Loucy (cell line): ENCODE measurements around the gene GBA3.

ENCODE experiments used
- H2AFZ ChIP-seq: fragments of 200-600 bp; sonication (generic); 2 replicates; pipeline ENCODE4 v1.6.0; 2016; ENCODE audit warnings: antibody characterized with exemption, mild to moderate bottlenecking, low read length, moderate library complexity
- H3F3A ChIP-seq: fragments of 200-600 bp; 2 replicates; pipeline ENCODE4 v1.6.0; 2016; ENCODE audit warnings: antibody characterized with exemption, low read depth, mild to moderate bottlenecking
- H3K27me3 ChIP-seq: fragments of 200-600 bp; sonication (generic); 2 replicates; pipeline ENCODE4 v1.6.1; 2014; ENCODE audit warnings: low read length, mild to moderate bottlenecking; ENCODE audit not compliant: insufficient read depth, poor library complexity, severe bottlenecking
- H3K36me3 ChIP-seq: fragments of 200-600 bp; sonication (generic); 2 replicates; pipeline ENCODE4 v1.6.1; 2016; ENCODE audit warnings: low read length; ENCODE audit not compliant: insufficient read depth
- H3K4me1 ChIP-seq: fragments of 200-600 bp; sonication (generic); 2 replicates; pipeline ENCODE4 v1.5.1; 2014; ENCODE audit warnings: low read length, mild to moderate bottlenecking; ENCODE audit not compliant: insufficient read depth, poor library complexity, severe bottlenecking
- H3K4me2 ChIP-seq: fragments of 200-600 bp; sonication (generic); 2 replicates; pipeline ENCODE4 v1.6.0; 2014; ENCODE audit warnings: antibody characterized with exemption, low read length, low read depth, mild to moderate bottlenecking; ENCODE audit not compliant: poor library complexity, severe bottlenecking
- H3K4me3 ChIP-seq: fragments of 200-600 bp; sonication (generic); 2 replicates; pipeline ENCODE4 v1.5.1; 2014; ENCODE audit warnings: low read length, mild to moderate bottlenecking, mixed read lengths; ENCODE audit not compliant: poor library complexity, severe bottlenecking
- H3K79me2 ChIP-seq: fragments of 200-600 bp; sonication (generic); 2 replicates; pipeline ENCODE4 v1.6.1; 2014; ENCODE audit warnings: low read length; ENCODE audit not compliant: insufficient read depth
- H3K9ac ChIP-seq: fragments of 200-600 bp; sonication (generic); 2 replicates; pipeline ENCODE4 v1.6.0; 2014; ENCODE audit warnings: mild to moderate bottlenecking, low read depth, low read length, moderate library complexity; ENCODE audit not compliant: poor library complexity, severe bottlenecking
- H3K9me2 ChIP-seq: fragments of 200-600 bp; sonication (generic); replicated peaks from 2 replicates; pipeline ENCODE4 v1.6.1; 2016; ENCODE audit warnings: low read depth, low read length, mixed read lengths
- H3K9me3 ChIP-seq: fragments of 200-600 bp; sonication (generic); 2 replicates; pipeline ENCODE4 v1.6.1; 2014; ENCODE audit warnings: mild to moderate bottlenecking, antibody characterized with exemption, low read length, low read depth; ENCODE audit not compliant: insufficient read depth
- H4K20me1 ChIP-seq: fragments of 200-600 bp; sonication (generic); 2 replicates; pipeline ENCODE4 v1.6.0; 2014; ENCODE audit warnings: antibody characterized with exemption, low read length, mild to moderate bottlenecking; ENCODE audit not compliant: insufficient read depth, poor library complexity, severe bottlenecking
- EZH2phosphoT487 ChIP-seq: fragments of 200-600 bp; IDR thresholded peaks from 2 replicates; pipeline ENCODE4 v1.6.1; 2018; ENCODE audit warnings: antibody characterized with exemption, mild to moderate bottlenecking, moderate library complexity, borderline replicate concordance
- TF ChIP-seq, protein P1 (sequence below): fragments of 200-600 bp; sonication (generic); conservative IDR thresholded peaks from 2 replicates; pipeline ENCODE4 v1.5.1; 2014; ENCODE audit warnings: mild to moderate bottlenecking, antibody characterized with exemption, low read length

Gene GBA3

DNA sequence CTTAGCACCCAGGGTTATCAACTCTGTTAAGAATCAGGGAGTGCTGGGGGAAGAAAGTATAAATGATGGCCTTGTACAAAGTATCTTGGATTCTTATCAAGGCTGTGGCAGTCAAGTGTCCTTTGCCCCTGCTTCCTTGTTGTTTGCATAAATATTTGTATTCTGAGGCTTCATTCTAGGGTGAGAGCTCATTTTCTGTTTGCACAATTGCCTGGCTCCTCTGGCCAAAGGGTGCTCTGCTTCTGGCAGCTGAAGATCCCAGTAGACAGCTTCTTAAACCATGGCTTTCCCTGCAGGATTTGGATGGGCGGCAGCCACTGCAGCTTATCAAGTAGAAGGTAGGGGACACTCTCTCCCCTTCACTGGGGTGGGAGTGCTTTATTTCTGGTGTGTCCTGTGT, at the start of gene GBA3:
GBA3 (plus strand) TSS at position 202 of the 400 bp plus-strand sequence.
- H3K36me3 ChIP-seq = no peaks in the 10 kb centered on the region
- no peaks in the 10 kb centered on the region for H3F3A ChIP-seq
- H3K4me2 ChIP-seq = no peak within 1 kb of the TSS
- H2AFZ ChIP-seq = no peak within 1 kb of the TSS
- no peak within 1 kb of the TSS for H3K9ac ChIP-seq
- no peaks in the 10 kb centered on the region for H3K79me2 ChIP-seq
- H3K27me3 ChIP-seq = no peaks in the 10 kb centered on the region
- H3K9me2 ChIP-seq = no peaks in the 10 kb centered on the region
- H4K20me1 ChIP-seq = no peaks in the 10 kb centered on the region
- H3K4me3 ChIP-seq = no peak within 1 kb of the TSS
- TF ChIP-seq EZH2phosphoT487 = no peak
- TF ChIP-seq, protein P1, sequence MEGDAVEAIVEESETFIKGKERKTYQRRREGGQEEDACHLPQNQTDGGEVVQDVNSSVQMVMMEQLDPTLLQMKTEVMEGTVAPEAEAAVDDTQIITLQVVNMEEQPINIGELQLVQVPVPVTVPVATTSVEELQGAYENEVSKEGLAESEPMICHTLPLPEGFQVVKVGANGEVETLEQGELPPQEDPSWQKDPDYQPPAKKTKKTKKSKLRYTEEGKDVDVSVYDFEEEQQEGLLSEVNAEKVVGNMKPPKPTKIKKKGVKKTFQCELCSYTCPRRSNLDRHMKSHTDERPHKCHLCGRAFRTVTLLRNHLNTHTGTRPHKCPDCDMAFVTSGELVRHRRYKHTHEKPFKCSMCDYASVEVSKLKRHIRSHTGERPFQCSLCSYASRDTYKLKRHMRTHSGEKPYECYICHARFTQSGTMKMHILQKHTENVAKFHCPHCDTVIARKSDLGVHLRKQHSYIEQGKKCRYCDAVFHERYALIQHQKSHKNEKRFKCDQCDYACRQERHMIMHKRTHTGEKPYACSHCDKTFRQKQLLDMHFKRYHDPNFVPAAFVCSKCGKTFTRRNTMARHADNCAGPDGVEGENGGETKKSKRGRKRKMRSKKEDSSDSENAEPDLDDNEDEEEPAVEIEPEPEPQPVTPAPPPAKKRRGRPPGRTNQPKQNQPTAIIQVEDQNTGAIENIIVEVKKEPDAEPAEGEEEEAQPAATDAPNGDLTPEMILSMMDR = 0 out of 2 replicates have a peak, but pooled peaks have one; percentile 14
- H3K4me1 ChIP-seq = peaks cover 3% of the 10 kb centered on the region
- no peaks in the 10 kb centered on the region for H3K9me3 ChIP-seq

DNA sequence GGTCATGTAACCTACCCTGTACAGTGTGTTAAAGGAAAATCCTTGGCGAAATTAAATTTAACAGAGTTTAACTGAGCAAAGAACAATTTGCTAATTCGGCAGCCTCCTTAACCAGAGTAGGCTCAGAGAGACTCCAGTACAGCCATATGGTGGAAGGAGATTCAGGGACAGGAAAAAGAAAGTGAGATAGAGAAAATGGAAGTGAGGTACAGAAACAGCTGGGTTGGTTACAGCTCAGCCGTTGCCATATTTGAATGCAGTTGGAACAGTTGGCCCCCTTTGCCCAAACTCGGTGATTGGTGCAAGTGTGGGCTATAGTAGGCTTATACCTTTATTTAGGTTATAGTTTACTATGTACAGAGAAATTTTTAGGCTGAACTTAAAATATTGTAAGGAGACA, 48.8 kb upstream of the GBA3 start:
- no peak overlapping the region for H2AFZ ChIP-seq
- no peak for TF ChIP-seq EZH2phosphoT487
- TF ChIP-seq, protein P1 = no peak
- no peak overlapping the region for H3K4me2 ChIP-seq
- no peaks in the 10 kb centered on the region for H4K20me1 ChIP-seq
- peaks cover 5% of the 10 kb centered on the region for H3K4me1 ChIP-seq
- no peak overlapping the region for H3K9ac ChIP-seq
- H3K4me3 ChIP-seq = no peak overlapping the region
- H3K9me3 ChIP-seq = no peaks in the 10 kb centered on the region; the same call in 1 of the 2 replicates
- H3F3A ChIP-seq = no peaks in the 10 kb centered on the region
- no peaks in the 10 kb centered on the region for H3K79me2 ChIP-seq
- no peaks in the 10 kb centered on the region for H3K27me3 ChIP-seq
- H3K9me2 ChIP-seq = no peaks in the 10 kb centered on the region
- H3K36me3 ChIP-seq = no peaks in the 10 kb centered on the region

DNA sequence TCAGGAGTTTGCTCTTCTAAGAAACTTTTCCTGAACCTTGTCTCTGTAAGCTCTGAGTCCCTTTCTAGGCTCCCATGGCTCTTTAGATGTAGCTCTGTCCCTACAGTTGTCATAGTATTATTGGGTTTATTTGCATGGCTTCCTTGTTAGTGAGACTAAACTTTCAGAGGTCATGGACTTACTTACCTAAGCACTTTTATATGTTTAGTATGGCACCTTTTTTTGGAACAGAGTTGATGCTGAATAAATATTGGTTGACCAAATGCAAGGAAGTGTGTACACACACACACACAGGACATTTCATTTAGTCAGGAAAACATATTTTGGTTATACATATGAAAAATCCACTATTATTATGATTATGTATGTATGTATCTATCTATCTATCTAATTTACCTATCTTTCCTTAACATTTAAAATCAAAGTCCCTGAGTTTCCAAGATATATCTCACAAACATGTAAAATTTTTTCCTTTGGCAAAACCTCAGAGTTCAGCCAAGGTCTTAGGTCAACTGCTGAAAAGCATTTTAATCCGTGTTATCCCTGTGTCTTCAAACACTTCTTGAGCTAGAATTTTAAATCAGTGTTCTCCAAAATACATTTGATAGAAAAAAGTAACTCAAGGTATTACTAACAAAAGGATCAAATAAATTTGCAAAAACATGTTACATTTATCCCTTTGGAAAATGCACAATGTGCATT, 47.1 kb upstream of the GBA3 start:
- no peaks in the 10 kb centered on the region for H3F3A ChIP-seq
- H3K4me3 ChIP-seq = no peak overlapping the region
- H3K4me1 ChIP-seq = peaks cover 5% of the 10 kb centered on the region
- no peaks in the 10 kb centered on the region for H3K36me3 ChIP-seq
- no peak overlapping the region for H3K4me2 ChIP-seq
- H3K27me3 ChIP-seq = no peaks in the 10 kb centered on the region
- H3K9me3 ChIP-seq = no peaks in the 10 kb centered on the region
- no peaks in the 10 kb centered on the region for H3K79me2 ChIP-seq
- TF ChIP-seq, protein P1 = no peak
- TF ChIP-seq EZH2phosphoT487 = no peak
- no peaks in the 10 kb centered on the region for H4K20me1 ChIP-seq
- no peak overlapping the region for H3K9ac ChIP-seq
- H3K9me2 ChIP-seq = no peaks in the 10 kb centered on the region
- H2AFZ ChIP-seq = no peak overlapping the region
